GM21737 (cell line): ENCODE measurements around the gene EPHB1.
"Not testable (repeated sequence)": the region's sequence is repeated elsewhere in the genome, so short reads cannot be mapped to it uniquely, and the experiment has no call there.

Source experiments
- ATAC-seq: cut with Tn5 transposase; IDR thresholded peaks from one replicate; pipeline ENCODE4 v1.9.1; 2021; ENCODE audit warnings: mild to moderate bottlenecking, moderate library complexity; ENCODE audit not compliant: unreplicated experiment

The EPHB1 gene

GRCh38 chr3:135099734-135100355, 304.8 kb downstream of the EPHB1 start:
- no peak for ATAC-seq

DNA sequence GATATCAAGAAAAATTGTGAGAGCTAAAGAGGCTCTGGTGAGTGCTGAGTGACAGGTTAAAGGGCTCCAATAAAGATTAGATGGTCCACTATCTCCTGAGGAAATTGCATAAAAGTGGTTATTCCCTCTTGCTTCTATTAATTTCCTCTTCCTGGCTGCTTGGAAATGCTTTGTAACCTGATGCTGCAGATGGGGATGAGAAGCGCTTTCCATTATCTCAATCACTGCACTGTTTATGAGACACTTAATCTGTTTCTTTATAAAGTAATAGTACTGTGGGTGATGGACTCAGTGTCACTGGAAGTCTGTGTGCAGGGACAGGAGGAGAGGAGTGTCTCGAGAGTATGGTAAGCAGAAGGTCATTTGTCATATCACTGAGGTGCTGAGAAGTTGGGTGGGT, 305.3 kb downstream of the EPHB1 start:
- no peak for ATAC-seq

DNA sequence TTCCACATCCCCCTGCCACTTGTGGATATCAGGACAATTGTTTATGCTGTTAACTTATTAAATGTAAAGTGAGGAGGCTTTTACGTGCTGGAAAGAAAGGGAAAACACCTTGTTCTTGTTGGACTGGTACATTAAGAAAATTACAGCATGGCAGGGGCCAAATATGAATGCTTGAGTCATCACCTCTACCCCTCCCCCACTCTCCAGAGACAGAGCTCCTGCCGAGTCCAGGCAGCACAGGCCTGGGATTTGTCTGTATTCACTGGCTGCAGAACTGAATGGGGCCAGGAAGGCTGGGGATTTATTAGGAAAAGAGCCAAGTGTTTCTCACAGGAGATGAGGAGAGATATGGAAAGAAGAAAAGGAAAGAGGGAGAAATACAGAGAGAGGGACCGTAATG, 308.9 kb downstream of the EPHB1 start:
- ATAC-seq, result no peak

DNA sequence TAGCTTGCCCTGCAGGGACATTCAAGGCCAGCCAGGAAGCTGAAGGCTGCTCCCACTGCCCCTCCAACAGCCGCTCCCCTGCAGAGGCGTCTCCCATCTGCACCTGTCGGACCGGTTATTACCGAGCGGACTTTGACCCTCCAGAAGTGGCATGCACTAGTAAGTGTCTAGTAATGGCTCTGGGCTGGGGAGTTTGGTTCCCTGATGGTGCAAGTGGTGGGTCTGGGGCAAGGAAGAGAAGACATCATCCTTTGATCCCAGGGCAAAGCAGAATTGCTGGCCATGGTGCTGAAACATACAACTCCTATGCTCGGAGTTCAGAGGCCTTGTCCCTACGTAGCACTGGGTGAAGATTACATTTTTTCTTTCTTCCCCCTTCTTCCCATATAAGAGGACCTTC, 311.4 kb downstream of the EPHB1 start:
- ATAC-seq, result no peak

- no peak for ATAC-seq
These were observed 312.0 kb downstream of the EPHB1 start for GRCh38 chr3:135107043-135107442.

DNA sequence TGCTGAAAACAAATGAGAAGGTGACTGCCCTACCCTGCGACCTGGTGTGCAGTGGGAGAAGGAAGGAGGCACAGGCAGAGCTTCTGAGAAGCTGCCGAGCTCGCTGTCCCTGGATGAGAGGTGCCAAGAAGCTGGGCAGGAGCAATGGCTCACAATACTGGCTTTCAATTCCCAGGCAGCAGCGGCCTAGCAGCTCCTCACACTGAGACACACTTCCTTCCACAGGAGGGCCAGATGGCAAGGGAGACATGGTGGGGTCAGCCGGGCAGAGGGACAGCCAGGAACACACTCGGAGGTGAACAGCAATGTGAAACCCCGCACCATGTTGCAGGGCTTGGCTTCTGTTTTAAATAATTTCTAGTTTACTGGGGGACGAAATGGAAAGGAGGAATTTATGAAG, 314.6 kb downstream of the EPHB1 start:
- ATAC-seq, result no peak

- not testable (repeated sequence) for ATAC-seq
These were observed 319.5 kb downstream of the EPHB1 start for GRCh38 chr3:135114551-135114950.

DNA sequence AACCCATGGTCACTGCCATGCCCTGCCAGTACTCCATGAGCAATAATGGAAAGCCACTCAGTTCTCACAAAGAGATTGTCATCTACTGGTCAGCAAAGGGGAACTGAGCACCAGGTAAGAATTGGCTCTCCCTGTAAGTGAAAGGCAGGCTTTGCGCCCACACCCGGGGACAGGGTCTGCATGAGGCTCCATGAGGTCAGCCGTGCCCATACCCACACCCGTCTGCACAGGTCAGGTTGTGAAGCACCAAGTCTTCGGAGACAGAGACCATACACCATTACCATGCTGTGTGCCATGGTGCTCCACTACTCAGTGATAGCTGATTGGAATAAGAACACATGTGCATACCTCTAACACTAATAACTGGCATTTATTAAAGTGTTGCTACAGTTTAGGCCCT, 322.9 kb downstream of the EPHB1 start:
- no peak for ATAC-seq

- ATAC-seq, result no peak
These were observed 323.7 kb downstream of the EPHB1 start for GRCh38 chr3:135118792-135119191.

DNA sequence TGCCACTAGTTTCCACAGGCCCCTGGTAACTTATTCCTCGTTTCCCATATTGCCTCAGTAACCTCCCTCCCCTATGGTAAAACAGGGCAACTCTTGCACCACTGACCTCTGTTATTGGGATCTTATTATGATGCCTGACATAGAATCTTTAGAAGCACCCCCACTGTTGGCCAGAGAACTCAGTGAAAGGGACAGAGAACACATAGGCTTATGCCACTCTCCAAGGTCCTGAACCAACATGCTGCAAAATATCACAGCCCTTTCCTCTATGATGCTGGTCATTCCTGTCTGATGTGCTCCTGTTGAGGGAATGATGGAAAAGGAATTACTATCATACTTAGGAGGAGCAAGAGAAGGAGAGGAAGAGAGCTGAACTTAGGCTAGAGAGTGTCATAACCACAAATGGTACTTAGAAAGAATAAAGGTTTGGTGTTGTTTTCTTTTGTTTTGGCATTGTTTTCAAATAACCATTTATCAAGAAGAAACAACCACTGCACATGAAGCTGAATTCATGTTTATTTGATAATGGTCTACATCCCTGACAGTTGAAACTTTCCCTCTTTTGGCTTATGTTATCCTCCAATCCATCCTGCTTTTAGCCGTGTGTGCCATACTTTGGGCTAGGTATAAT, 330.2 kb downstream of the EPHB1 start:
- ATAC-seq, result no peak

GRCh38 chr3:135127946-135128470, 332.9 kb downstream of the EPHB1 start:
- ATAC-seq, result no peak

DNA sequence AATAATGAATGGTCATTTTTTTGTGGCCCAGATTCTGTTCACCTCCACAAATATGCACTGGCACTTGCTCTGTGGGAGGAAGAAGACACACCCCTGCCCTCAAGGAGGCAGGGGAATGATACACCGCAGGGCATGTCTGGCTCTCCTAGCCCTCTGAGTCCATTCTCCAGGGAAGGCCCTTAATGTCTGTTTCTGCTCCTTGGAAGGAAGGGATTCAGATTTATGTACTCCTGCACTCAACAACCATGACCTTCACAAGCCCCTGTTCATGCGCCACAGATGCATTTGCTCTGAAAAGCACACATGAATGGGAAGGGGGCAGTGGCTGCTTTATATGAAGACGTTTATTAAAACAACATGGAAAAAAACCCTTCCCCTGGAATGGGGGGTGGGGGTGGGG, 333.8 kb downstream of the EPHB1 start:
- ATAC-seq, result no peak

- no peak for ATAC-seq
These were observed 336.2 kb downstream of the EPHB1 start for GRCh38 chr3:135131290-135131689.

- no peak for ATAC-seq
These were observed 339.0 kb downstream of the EPHB1 start for GRCh38 chr3:135133905-135134683.

DNA sequence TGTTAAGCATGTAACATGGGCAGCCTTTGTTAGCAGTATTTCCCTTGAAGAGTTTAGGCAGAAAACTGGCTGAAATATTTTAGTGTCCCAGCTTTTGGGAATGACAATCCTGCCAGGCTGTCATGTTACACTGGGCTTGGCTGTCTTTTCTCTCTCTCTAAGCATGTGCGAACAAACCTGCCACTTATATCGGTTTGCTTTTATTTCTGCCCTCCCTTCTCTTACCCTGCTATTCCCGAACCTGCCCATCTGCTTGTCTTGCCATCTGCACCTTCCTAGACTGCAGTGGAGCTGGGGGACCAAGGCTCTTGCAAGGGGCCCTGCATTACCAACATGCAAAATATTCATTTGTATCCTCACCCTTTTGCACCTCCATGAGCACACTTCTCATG, 339.6 kb downstream of the EPHB1 start:
- ATAC-seq, result no peak

DNA sequence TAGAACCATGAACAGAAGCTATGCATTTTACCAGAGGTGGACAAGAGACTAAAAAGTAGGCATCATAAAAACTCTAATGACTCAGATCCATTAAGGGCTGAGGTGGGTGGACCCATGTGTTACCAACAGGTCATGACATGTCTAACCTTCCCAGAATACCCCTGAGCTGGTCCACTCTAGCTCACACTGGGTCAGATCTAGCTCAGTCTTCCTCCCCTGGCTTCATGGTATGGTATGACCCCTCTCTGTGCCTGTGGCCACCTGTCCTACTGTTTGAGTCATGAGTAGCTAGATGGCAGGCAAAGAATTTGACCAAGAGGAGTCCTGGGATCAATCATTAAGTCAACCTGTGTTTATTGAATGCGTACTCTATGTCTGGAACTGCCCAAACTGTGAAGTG, 340.4 kb downstream of the EPHB1 start:
- no peak for ATAC-seq

DNA sequence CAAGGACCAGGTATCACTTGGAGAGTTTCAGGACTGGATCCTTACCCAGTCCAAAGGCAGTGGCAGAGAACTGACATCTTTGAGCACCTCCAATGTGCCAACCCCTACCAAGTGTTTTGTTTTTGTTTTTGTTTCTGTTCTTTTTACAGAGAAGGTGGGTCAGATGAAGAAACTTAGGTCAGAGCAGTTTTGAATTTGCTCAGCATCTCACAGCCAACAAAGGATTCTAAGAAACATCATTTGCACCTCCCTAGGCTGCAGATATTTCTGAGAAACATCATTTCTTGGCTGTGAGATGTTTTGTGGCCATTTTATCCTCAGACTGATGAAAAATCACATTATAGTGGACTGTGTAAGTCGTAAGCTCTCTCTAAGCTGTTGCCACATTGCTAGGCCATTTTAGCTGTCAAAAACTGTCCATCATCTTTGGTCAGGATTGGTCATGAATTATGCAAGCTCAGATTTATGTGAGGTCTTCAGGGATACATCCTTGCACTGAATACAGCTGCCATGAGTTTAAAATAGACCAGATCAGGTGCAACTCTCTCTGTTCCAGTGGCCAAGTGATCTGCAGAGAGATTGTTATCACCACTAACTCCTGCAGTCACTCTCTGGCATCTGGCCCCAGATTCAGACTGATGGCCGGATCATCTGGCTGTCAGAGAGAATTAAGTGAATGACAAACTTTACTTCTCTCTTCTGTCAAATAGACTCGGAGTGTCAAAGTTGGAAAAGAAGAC, 341.5 kb downstream of the EPHB1 start:
- no peak for ATAC-seq

DNA sequence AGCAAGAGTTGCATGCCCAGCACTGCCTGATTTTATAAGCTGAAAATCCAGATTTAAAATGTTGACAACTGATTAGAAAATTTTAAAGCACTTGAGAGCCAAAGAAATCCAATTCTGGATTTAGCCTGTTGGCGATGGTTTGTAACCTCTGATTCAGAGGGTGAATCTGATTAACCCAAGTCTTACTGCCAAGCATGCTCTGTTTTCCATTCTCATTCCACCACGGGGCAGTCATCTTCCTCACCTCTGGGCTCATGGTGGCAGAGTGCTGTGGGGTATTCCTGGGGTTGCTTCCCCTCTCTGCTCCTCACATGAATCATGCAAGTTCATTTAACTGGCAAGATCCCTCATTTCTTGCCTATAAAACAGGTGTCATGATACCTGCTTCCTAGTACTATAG, 342.2 kb downstream of the EPHB1 start:
- ATAC-seq, result no peak

DNA sequence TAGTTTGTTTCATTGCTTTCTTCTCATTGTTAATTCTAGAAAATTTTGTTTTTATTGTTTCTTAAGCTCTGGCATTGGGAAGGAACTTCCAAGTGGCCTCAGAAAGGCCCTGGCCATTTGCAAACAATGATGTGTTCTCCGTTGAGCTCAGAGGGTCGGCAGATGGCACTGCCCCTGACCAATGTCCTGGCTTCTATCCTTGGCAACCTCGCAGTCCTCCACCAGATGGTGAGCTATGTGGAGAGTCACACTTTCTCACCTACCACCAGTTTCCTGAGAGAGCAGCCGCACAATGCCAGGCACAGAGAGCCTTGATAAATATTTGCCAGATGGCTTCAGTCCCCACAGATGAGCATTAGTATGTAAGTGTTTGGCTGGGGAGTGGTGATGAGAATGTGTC, 343.7 kb downstream of the EPHB1 start:
- ATAC-seq, result no peak

GRCh38 chr3:135140591-135140990, 345.5 kb downstream of the EPHB1 start:
- ATAC-seq, result no peak

DNA sequence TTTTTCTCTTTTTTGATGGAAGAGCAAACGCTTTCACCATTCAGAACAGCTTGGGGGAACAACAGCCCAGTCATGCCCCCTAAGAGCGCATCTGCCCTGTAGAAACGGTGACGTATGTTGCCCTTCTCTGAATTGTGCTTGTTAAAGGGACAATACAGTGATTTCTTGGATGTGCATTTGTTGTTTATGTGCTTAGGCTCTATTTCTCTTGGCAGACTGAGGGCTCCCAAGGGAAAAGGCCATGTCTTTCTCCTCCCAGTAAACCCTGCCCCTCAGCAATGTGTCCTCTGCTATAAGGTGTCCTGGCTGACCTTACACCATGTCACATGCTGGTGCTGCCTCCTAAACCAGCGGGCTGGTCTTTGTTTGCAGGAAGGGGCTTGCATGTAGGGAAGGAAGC, 346.1 kb downstream of the EPHB1 start:
- no peak for ATAC-seq
